GM12872 (cell line): ENCODE results near the gene SLC47A1.

Experiments
- CTCF ChIP-seq: IDR thresholded peaks from 3 replicates; pipeline ENCODE4 v1.5.1; 2011; ENCODE audit warnings: low read depth, mild to moderate bottlenecking, low read length, moderate library complexity; ENCODE audit not compliant: insufficient read depth

SLC47A1 gene, protein sequence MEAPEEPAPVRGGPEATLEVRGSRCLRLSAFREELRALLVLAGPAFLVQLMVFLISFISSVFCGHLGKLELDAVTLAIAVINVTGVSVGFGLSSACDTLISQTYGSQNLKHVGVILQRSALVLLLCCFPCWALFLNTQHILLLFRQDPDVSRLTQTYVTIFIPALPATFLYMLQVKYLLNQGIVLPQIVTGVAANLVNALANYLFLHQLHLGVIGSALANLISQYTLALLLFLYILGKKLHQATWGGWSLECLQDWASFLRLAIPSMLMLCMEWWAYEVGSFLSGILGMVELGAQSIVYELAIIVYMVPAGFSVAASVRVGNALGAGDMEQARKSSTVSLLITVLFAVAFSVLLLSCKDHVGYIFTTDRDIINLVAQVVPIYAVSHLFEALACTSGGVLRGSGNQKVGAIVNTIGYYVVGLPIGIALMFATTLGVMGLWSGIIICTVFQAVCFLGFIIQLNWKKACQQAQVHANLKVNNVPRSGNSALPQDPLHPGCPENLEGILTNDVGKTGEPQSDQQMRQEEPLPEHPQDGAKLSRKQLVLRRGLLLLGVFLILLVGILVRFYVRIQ

GRCh38 chr17:19533718-19534561 is at the start of gene SLC47A1:
SLC47A1 (plus strand) TSS chr17:19533854; CDS start chr17:19533940, 86 bp downstream.
- no peak for TF ChIP-seq CTCF

DNA sequence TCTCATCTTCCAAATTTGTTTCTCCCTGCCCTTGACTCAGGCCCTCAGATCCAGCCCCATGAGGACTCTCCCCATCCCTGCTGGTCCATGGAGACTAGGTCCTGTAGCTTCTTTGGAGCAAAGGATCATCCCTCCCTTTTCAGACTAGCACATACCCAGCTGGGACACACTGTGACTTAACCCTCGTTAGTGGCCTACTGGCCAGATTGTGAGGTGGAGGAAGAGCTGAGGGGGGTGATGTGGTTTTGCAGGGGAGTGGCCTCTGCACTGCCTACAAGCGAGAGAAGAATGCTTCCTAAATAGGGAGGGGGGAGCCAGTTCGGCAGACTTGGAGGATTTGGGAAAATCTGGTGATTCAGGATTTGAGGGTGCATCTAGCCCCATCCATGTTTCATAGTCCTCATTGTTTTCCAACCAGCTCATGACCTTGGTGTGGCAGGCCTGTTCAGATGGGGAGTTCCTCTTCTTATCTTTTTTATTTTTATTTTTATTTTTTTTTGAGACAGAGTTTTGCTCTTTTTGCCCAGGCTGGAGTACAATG is 47.8 kb upstream of the SLC47A1 start:
- TF ChIP-seq CTCF: no peak

GRCh38 chr17:19486351-19487023 is 47.2 kb upstream of the SLC47A1 start:
- no peak for TF ChIP-seq CTCF

DNA sequence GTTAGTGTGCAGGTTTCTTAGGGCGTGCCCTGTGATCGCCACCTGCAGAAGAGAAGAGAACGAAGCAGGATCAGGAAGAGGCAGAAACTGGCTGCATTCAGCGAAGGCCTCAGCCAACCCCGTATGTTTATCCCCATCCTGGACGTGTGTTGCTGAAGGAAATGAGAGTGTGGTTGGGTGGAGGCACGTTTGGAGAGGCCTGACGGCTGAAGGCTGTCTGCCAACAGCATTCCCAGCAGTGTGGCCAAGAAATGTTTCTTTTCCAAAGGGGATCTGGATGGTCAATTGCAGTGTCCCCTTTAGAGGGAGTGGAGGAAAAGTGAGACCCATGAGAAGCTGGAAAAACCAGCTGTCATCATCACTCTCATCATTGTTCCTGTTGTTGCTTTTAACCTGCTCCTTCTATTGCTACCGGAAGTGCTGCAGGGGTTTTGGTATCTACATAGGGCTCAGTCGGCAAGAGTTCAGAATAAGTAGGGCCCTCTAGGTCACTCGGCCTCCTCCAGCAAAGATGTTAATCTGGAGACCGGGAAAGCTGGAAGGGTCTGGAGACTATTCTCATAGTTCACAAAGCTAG is 46.5 kb upstream of the SLC47A1 start:
- TF ChIP-seq CTCF: no peak

DNA sequence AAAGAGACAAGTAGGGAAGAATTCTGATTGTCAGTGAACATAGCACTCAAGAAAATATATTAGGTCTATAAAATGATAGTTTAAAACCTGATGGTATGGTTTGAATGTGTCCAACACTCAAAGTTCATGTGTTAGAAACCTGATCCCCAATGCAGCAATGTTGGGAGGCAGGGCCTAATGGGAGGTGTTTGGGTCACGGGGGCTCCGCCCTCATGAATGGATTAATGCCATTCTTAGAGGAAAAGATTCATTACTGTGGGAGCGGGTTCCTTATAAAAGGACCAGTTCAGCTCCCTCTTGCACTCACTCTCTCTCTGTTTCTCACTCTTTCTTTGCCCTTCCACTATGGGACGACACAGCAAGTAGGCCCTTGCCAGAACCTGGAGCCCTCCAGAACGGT is 41.5 kb upstream of the SLC47A1 start:
- TF ChIP-seq CTCF: no peak

GRCh38 chr17:19494961-19495806 is 38.5 kb upstream of the SLC47A1 start:
- TF ChIP-seq CTCF: no peak
